ENCODE data around the gene TTC7B.

GRCh38 chr14:90490720-90491050 lies 325.5 kb downstream of the TTC7B start:
- TF ChIP-seq EZH2 (IDR thresholded peaks at IDR 0.05; ENCODE audit: borderline replicate concordance, low read depth, low read length, severe bottlenecking) (no peak), CTCF (IDR thresholded peaks at IDR 0.05; ENCODE audit: extremely low read depth in 1 of 2, insufficient read depth in 1 of 2, low read depth in 1 of 2, low read length in 2 of 2) (no peak), JUN (IDR thresholded peaks at IDR 0.05; ENCODE audit: borderline replicate concordance, insufficient read depth, insufficient read length, low read depth) (no peak)

Data from endothelial cell of umbilical vein (primary cell).